DND-41 (cell line): ENCODE measurements around the gene KAT6B.

Source experiments
- ATAC-seq: fragments of 200-7000 bp; cut with Tn5 transposase; 3 replicates; pipeline ENCODE4 v1.9.1; 2021; ENCODE audit warnings: low read depth; ENCODE audit not compliant: insufficient read depth
- DNase-seq: peaks from one replicate; pipeline ENCODE4 v3.0.0-alpha.2; 2020
- H2AFZ ChIP-seq: 2 replicates; pipeline ENCODE4 v1.6.0; 2012; ENCODE audit warnings: low read depth, low read length
- H3K27ac ChIP-seq: 2 replicates; pipeline ENCODE4 v1.5.1; 2012; ENCODE audit warnings: low read length, inconsistent platforms
- H3K27me3 ChIP-seq: fragments of 200-600 bp; sonication (generic); 2 replicates; pipeline ENCODE4 v1.6.0; 2012; ENCODE audit warnings: low read length, mild to moderate bottlenecking, inconsistent platforms; ENCODE audit not compliant: insufficient read depth, poor library complexity
- H3K36me3 ChIP-seq: 2 replicates; pipeline ENCODE4 v1.5.1; 2012; ENCODE audit warnings: low read length, inconsistent platforms; ENCODE audit not compliant: insufficient read depth
- H3K4me1 ChIP-seq: 2 replicates; pipeline ENCODE4 v1.5.1; 2012; ENCODE audit warnings: mild to moderate bottlenecking, low read length; ENCODE audit not compliant: insufficient read depth
- H3K4me2 ChIP-seq: 2 replicates; pipeline ENCODE4 v1.6.0; 2012; ENCODE audit warnings: mild to moderate bottlenecking, moderate library complexity, low read length, inconsistent platforms; ENCODE audit not compliant: insufficient read depth
- H3K4me3 ChIP-seq, 2 experiments: fragments of 200-600 bp in 1 of 2; shearing (Covaris generic) in 1 of 2; 2 replicates each; pipeline ENCODE4 v1.5.1; 2012 to 2016; ENCODE audit warnings: inconsistent platforms in 2 of 2, low read length in 2 of 2, mild to moderate bottlenecking in 2 of 2, low read depth in 1 of 2, moderate library complexity in 1 of 2
- H3K79me2 ChIP-seq: 2 replicates; pipeline ENCODE4 v1.6.0; 2012; ENCODE audit warnings: low read length, inconsistent platforms; ENCODE audit not compliant: insufficient read depth
- H3K9ac ChIP-seq: 2 replicates; pipeline ENCODE4 v1.6.0; 2012; ENCODE audit warnings: low read depth, mild to moderate bottlenecking, inconsistent platforms, low read length, moderate library complexity
- H3K9me3 ChIP-seq: 2 replicates; pipeline ENCODE4 v1.5.1; 2012; ENCODE audit warnings: low read length, moderate library complexity, mild to moderate bottlenecking, inconsistent platforms; ENCODE audit not compliant: insufficient read depth, severe bottlenecking
- H4K20me1 ChIP-seq: 2 replicates; pipeline ENCODE4 v1.6.0; 2012; ENCODE audit warnings: low read length; ENCODE audit not compliant: insufficient read depth
- EZH2 ChIP-seq: IDR thresholded peaks from 3 replicates; pipeline ENCODE4 v1.6.1; 2012; ENCODE audit warnings: borderline replicate concordance, low read depth, mild to moderate bottlenecking, moderate library complexity, low read length, inconsistent platforms; ENCODE audit not compliant: severe bottlenecking
- TF ChIP-seq, protein P1 (sequence below): IDR thresholded peaks from 2 replicates; pipeline ENCODE4 v1.5.1; 2012; ENCODE audit warnings: borderline replicate concordance, low read length, moderate library complexity, mild to moderate bottlenecking; ENCODE audit not compliant: poor library complexity, severe bottlenecking; ENCODE audit errors: extremely low read depth

The KAT6B gene

DNA sequence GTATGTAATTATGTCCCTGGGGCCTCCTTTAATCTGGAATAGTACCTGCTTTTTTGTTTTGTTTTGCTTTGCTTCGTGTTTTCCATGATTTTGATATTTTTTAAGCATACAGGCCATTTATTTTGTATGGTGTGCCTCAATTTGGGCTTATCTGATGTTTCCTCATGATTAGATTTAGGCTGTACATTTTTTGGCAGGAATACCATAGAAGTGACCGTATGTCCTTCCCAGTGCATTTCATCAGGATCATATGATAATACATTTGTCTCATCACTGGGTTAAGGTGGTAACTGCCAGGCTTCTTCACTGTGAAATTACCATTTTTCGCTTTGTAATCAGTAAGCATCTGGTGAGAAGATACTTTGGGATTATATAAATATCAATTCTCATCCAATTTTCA, 167.2 kb downstream of the KAT6B start:
- ATAC-seq (no peak), DNase-seq (no peak)
- Histone ChIP-seq H3K9ac (no peak overlapping the region), H3K4me2 (no peak overlapping the region), H3K27me3 (no peaks in the 10 kb centered on the region), H4K20me1 (no peaks in the 10 kb centered on the region), H3K9me3 (no peaks in the 10 kb centered on the region), H3K4me3 (no peak overlapping the region), H3K36me3 (peaks cover 26% of the 10 kb centered on the region; the same call in 1 of the 2 replicates), H3K27ac (no peak overlapping the region), H2AFZ (no peak overlapping the region), H3K4me1 (no peaks in the 10 kb centered on the region), H3K79me2 (no peaks in the 10 kb centered on the region)
- no peak for TF ChIP-seq EZH2
- TF ChIP-seq, protein P1, sequence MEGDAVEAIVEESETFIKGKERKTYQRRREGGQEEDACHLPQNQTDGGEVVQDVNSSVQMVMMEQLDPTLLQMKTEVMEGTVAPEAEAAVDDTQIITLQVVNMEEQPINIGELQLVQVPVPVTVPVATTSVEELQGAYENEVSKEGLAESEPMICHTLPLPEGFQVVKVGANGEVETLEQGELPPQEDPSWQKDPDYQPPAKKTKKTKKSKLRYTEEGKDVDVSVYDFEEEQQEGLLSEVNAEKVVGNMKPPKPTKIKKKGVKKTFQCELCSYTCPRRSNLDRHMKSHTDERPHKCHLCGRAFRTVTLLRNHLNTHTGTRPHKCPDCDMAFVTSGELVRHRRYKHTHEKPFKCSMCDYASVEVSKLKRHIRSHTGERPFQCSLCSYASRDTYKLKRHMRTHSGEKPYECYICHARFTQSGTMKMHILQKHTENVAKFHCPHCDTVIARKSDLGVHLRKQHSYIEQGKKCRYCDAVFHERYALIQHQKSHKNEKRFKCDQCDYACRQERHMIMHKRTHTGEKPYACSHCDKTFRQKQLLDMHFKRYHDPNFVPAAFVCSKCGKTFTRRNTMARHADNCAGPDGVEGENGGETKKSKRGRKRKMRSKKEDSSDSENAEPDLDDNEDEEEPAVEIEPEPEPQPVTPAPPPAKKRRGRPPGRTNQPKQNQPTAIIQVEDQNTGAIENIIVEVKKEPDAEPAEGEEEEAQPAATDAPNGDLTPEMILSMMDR: no peak

DNA sequence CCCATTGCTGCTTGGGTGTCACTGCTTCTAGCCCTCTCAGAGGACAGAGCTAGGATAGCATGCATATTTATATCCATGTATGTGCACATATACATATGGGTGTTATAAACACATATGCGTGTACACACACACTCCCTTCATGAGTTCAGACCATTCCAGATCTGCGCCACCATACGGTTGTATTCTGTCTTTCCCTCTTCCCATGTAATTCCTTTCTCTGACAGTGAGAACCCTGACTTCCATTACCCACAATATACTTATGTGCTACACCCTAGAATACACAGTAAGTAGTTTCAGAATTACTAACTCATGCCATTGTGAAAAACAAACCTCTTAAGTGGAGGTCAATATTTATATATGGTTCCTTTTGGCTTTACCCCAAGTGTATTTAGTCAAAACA, 168.5 kb downstream of the KAT6B start:
- DNase-seq (no peak), ATAC-seq (no peak)
- Histone ChIP-seq H3K79me2 (no peaks in the 10 kb centered on the region), H3K27ac (no peak overlapping the region), H3K9ac (no peak overlapping the region), H4K20me1 (no peaks in the 10 kb centered on the region), H3K36me3 (peaks cover 23% of the 10 kb centered on the region; the same call in 1 of the 2 replicates), H3K4me3 (no peak overlapping the region), H3K4me2 (no peak overlapping the region), H3K27me3 (no peaks in the 10 kb centered on the region), H3K9me3 (no peaks in the 10 kb centered on the region), H3K4me1 (no peaks in the 10 kb centered on the region), H2AFZ (no peak overlapping the region)
- TF ChIP-seq, protein P1: no peak
- TF ChIP-seq EZH2: no peak

DNA sequence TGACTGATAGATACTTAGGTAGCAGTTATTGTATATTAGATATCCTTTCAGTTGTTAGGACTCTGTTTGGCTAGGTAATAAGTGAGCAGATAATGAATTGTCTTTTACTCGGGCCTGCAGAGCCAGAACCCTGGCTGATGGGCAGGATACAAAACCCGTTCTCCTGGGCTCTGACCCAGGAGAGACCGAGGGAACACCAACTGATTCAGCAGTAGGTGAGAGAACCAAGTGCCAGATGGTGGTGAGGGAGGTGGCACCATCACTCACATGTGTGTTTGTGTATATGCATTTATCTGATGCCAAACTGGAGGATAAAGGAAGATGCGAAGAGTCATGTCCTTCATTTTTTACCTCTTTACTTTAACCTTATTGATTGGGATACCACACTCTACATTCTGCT, 169.4 kb downstream of the KAT6B start:
- ATAC-seq (no peak), DNase-seq (no peak)
- TF ChIP-seq, protein P1: no peak
- no peak for TF ChIP-seq EZH2
- H3K4me3 ChIP-seq: no peak overlapping the region
- no peak overlapping the region for H3K27ac ChIP-seq
- H3K27me3 ChIP-seq: no peaks in the 10 kb centered on the region
- H3K79me2 ChIP-seq: no peaks in the 10 kb centered on the region
- H3K4me1 ChIP-seq: no peaks in the 10 kb centered on the region
- no peak overlapping the region for H3K4me2 ChIP-seq
- H3K36me3 ChIP-seq: peaks cover 23% of the 10 kb centered on the region; the same call in 1 of the 2 replicates
- H3K9me3 ChIP-seq: no peaks in the 10 kb centered on the region
- no peak overlapping the region for H2AFZ ChIP-seq
- H3K9ac ChIP-seq: no peak overlapping the region
- H4K20me1 ChIP-seq: no peaks in the 10 kb centered on the region

DNA sequence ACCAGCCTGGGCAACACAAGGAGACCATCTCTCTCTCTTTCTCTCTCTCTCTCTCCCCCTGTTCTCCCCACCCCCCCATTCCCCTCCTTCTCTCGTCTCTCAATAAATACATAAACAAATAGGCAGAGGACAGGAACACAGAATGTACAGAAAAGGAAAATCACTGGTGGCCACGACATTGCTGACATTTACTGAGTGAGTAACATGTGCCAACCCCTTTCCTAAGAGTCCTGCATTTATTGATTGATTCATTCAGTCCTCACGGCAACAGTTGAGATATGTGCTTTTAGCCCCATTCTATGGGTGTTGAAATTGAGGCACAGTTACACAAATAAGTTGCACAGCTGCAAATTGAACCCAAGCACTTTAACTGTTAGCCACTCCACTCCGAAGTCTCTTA, 170.8 kb downstream of the KAT6B start:
- TF ChIP-seq EZH2: no peak
- TF ChIP-seq, protein P1: no peak
- H2AFZ ChIP-seq: no peak overlapping the region
- no peak overlapping the region for H3K4me3 ChIP-seq
- no peaks in the 10 kb centered on the region for H3K79me2 ChIP-seq
- no peak overlapping the region for H3K27ac ChIP-seq
- H3K27me3 ChIP-seq: no peaks in the 10 kb centered on the region
- peaks cover 23% of the 10 kb centered on the region; the same call in 1 of the 2 replicates for H3K36me3 ChIP-seq
- H4K20me1 ChIP-seq: no peaks in the 10 kb centered on the region
- no peak for ATAC-seq
- no peak overlapping the region for H3K9ac ChIP-seq
- H3K4me2 ChIP-seq: no peak overlapping the region
- DNase-seq: no peak
- no peaks in the 10 kb centered on the region for H3K9me3 ChIP-seq
- no peaks in the 10 kb centered on the region for H3K4me1 ChIP-seq
